HG02759 (cell line): ENCODE measurements around the gene GPRC6A.

Experiments used
- ATAC-seq: cut with Tn5 transposase; IDR thresholded peaks from one replicate; pipeline ENCODE4 v1.9.1; 2021; ENCODE audit warnings: mild to moderate bottlenecking, moderate library complexity; ENCODE audit not compliant: unreplicated experiment

The GPRC6A gene

DNA sequence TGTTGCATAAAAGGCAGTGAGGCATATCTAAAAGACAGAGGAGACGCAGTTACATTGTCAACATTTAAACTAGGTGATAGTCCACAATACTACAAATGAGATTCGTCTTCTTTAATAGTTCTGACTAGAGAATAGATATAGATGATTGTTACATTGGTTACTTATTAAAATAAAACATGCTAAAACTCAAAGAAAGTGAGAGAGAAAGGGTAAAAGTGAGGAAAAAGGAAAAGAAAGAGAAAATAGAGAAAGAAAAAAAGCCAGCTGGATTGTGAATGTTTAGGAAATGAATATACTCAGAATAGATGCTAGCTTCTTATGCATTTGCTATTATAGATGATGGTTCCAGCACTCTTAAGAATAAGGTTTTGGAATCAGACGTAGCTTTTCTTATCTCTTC is 35.7 kb downstream of the GPRC6A start:
- no peak for ATAC-seq

DNA sequence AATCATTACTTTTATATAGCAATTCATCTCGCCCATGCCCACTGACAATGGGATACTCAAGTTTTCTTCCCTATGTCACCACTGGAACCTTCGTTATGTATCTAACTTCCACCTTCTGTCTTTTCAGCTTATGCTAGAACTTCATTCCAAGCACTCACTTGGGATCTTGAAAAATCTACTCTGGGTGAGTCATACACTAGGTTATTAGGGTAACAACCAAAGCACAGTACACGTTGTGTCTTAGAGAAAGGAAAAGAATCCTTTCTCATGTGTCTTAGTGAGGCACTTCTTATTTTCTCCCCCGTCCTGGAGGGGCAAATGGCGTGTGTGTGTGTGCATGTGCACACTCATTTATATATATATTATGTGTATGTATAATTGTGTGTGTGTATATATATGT is 45.0 kb downstream of the GPRC6A start:
- ATAC-seq = no peak

DNA sequence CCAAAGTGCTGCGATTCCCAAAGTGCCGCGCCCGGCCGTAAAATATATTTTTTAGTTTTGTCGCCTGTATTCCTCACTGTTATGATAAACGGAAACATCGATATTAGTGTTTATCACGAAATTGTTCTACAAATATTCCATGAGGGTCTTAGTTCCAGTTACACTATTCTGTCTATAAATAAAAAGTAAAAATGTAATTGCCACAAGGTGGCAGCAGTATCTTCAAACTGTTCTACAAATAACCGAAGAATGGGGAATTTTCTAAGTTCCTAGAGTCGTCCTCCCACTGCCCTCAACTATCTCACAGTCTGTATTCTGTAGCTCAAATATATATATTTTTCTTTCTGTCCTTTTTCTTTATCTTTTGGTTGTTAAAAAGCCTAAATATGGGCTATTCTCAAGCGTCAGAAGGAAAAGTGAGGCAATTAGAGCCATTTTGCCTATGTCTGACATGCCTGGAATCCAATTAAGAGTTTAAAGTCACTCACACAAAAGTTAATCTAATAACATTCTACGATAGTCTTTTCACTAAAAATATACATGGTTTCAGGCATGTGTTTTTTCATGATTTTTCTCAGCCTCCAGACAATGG is 49.2 kb downstream of the GPRC6A start:
- ATAC-seq = peak; percentile 68

DNA sequence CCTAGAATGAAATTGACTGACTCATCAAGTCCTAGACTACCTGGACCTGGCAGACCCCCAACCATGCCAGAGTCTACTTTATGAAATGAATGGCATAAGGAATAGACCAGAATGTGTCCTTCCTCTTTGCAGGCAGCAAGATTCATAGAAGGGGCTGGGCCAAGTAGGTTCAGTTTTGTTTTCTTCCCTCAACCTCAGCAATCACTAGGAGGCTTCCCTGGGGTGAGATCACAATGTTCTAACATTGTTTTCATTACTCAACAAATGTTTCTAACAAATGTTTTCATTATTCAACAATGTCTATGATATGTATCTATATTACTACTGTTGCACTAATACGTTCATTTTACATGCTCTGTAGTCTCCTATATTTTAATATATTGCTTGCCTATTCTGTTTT is 55.0 kb downstream of the GPRC6A start:
- no peak for ATAC-seq

DNA sequence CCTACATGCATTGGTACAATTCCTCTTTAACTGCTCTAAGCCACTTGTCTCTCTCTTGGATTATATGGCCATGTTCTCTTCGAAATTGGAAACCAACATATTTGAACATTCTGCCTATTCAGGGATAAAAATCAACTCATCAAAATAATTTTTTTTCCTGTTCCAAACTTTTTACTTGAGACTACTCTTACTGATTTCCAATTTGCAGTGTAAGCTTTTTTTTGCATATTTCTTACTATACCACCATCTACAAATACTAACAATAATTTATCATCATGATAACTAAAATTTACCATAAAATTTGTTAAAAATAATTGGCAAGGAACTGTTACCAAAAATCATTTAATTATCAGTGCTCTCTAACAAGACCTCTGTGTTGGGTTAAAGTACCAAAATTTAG is 56.4 kb downstream of the GPRC6A start:
- no peak for ATAC-seq

DNA sequence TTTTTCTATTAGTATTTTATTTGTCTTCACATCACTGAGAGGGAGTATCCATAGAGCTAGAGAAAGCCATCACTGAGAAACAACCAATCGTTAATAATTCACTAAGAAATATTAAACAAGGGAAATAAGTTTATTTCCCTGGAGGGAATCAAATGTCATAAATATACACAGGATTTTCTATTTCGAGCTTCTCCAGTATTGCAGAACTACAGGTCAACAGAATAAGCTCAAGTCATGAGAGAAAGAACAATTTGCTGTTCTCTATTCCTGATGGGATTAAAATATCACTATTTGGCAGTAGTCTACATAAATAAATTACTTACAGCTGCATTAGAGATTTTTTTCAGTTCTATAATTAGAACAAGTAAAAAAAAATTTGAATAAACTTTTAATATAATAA is 61.2 kb downstream of the GPRC6A start:
- no peak for ATAC-seq

DNA sequence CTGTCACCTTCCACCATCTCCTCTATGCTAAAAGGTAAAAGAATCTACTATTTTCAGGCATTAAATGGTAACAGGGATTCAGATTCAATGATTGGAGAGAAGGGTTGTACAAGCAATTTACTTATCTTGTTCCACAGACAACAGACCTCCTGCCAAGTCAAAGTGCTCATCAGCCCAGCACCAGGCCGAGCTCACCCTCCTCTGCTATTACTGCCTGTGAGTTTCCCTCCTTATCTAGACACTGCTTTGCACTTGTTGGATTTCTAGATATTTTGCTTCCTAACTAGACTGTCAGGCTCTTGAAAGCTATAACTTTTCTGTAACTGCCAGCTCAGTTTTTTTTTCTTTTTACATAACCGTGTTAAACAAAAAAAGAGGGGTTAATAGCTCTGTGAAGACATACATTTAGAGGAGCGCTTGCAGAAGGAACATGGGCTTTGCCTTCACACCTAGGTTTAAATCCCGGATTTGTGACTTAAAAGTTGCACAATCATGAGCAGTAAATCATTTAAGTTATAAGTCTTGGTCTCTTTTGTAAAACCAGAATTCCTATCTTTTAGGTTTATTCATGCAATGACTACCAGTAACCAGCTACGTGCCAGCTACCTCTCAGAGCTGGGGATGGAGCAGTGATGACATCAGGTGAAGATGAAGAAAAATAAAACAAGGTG is 62.2 kb downstream of the GPRC6A start:
- no peak for ATAC-seq

DNA sequence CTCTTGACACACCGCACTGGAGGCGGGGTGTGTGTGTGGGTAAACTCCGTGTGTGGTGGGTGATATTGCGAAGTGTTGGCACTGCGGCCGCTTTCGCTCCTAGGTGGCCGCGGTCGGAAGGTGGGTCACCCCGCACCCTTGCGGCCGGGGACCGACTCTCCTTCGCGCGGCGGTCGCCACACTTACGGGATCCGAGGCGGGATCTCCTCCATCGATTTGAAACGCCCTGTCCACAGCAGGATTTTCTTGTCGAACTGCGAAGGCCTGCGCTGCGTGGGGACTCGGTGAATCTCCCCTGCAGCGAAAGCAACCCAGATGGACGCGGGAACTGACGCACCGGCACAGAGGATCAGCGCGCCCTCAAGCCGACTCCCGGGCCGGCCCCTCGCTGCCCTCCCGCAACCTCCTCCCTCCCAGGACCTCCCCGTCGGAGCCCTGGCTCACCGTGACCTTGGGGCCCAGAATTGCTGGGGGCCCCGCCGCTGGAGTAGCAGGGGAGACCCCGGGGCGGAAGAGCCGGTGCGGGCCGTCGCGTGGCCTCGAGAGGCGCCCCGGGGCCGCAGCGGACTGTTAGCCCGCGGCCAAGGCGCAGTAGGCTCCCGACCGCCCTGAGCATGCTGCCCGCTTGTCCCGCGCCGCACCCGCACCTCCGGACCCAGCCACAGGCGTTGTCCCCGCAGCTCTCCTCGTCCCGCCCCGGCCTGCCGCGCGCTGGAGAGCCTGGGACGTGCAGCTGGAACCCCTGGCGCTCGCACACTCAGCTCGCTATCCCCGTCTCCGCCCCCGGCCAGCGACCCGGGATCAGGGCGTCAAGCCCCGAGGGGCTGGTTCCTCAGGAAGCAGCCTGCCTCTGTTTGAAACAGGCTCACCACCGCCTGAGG is 63.7 kb downstream of the GPRC6A start, which contains the start of gene FAM162B:
Gene FAM162B, minus strand, starts transcription at position 759 of the 881 bp plus-strand sequence. Its CDS starts 143 bp downstream, at position 616.
- peak; percentile 44 for ATAC-seq

DNA sequence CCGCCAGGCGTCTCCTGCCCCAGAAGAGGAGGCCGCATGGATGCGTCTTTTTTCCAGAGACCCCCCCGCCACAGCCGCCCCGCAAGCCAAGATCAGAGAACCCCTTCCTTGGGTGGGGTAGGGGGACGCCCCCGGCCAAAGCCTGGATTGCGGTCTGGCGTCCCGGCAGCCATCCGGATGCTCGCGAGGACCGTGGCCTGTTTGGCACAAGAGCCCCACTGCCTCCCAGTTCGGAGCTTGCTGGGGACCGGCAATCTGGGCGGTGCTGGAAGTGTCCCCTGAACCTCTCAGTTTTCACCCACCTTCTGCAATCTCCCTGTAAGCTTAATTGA is 64.3 kb downstream of the GPRC6A start:
- ATAC-seq = no peak

DNA sequence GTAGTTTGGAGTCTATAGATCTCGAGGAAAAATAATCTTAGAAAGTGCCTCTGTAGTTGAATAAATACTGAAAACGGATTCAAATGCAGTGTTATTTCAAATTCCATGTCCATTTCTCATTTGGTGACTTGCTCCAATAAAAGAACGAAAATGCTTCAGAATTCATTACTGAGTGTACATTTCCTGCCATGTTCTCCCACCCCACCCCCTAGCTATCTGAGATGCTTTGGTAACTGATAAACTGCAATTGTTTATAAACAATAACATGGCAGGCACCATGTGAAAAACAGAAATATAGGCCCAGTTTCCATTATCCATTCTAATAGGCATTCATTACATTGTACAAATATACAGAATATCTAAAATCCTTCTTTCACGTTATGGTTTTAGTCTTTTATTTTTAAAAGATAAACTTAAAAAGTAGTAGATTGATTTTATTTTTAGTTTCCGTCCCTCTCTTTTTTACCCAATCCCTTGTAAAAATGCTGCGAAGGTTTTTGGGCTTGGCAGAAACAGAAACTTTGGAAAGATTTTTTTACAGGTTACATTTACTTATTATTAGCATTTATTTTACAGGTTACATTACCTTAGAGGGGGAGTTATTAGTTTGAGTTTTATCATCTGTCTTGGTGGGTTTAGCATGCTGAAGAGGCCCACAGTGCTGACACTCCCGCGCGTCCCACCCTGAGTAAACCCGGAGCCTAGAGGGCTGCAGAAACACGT is 64.8 kb downstream of the GPRC6A start:
- no peak for ATAC-seq

DNA sequence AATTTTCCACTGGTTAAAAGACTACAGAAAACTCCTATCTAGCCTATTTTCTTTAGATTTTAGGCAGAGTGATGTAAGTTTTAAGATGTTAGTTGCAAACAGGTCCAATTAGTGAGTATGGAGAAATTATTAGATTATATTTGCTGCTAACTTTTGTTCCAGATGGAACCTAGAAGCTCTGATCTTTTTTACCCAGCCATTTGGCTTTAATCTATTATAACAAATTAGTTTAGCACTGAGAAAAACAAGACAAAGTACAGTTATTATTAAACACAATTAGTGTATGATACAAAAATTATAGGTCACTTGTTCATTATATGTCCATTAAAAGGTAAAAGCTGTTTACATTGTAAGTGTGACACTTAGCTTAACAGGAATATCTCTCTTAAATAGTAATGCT is 65.8 kb downstream of the GPRC6A start:
- no peak for ATAC-seq

DNA sequence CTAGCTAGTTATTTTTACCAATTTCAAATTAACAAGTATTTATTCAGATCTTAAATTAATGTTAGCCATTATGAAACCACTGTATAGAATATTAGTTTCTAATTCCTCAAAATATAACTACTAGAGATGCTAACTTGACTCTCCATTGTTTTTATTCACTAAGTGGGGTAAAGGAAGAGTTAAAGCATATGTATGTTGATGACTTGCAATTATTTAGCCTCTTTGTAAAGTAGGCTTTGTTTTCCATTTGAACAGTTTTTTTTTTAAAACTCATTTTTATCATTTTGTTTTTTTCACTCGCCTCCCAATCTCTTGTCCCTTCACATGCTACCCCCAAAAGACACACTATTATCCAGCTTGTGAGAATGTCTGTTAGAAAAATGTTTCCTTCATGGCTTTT is 66.6 kb downstream of the GPRC6A start:
- ATAC-seq = no peak

DNA sequence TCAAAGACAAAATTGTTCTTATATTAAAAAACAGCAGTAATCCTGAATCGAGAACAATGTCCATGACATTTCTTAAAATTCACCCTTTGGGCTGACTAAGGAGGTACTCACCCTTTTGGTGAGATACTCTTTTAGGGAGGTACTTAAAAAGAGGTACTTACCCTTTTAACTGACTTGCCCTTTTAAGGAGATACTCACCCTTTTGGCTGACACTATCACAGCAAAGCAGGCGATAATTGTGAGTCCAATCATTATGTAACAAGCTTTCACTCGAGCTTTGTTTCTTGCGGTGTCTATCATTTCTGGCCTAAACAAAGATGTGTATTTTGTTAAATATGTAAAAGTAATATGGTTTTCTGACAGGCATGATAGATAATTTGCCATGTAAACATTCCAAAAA is 67.1 kb downstream of the GPRC6A start:
- no peak for ATAC-seq

DNA sequence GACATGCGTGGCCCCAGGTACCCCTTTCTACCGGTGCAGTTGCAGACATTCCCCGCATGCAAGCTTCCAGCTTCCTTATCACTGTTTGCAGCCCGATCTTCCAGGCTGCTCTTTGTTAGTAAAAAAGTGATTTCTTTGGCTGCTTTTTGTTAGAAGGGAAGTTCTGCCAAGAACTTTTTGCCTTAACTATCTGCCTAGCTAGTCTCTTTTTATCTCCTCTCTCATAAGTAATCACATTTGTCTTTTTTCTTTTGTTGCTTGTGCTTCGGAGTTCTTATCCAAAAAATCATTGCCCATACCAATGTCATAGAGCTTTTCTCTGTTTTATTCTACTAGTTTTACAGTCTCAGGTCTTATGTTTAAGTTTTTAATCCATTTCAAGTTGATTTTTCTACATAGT is 83.7 kb downstream of the GPRC6A start:
- no peak for ATAC-seq
